Smooth muscle cell (in vitro differentiated cells): ENCODE data around the gene CORO1C. TPM values are rescaled to one million over a fixed set of nuclear protein-coding genes. Genes with fewer than 3 reads are reported as not detected.

ENCODE experiments used
- DNase-seq: peaks from one replicate; lab custom pipeline; 2025; ENCODE audit not compliant: unreplicated experiment; lab: John Stamatoyannopoulos, UW
- H2AFZ ChIP-seq: fragments of 200-600 bp; sonication (generic); 2 replicates; pipeline ENCODE4 v1.6.0; 2016; ENCODE audit warnings: antibody characterized with exemption, low read depth, mild to moderate bottlenecking
- H3F3A ChIP-seq: fragments of 200-600 bp; sonication (generic); 2 replicates; pipeline ENCODE4 v1.6.0; 2017; ENCODE audit warnings: antibody characterized with exemption, low read depth
- H3K27ac ChIP-seq: fragments of 200-600 bp; sonication (generic); 2 replicates; pipeline ENCODE4 v1.5.1; 2016; ENCODE audit warnings: low read depth, mild to moderate bottlenecking
- H3K27me3 ChIP-seq: fragments of 200-600 bp; sonication (generic); 2 replicates; pipeline ENCODE4 v1.6.1; 2016; ENCODE audit warnings: low read depth, mild to moderate bottlenecking
- H3K36me3 ChIP-seq: fragments of 200-600 bp; sonication (generic); 2 replicates; pipeline ENCODE4 v1.5.1; 2016; ENCODE audit warnings: low read depth
- H3K4me1 ChIP-seq: fragments of 200-600 bp; sonication (generic); 2 replicates; pipeline ENCODE4 v1.5.1; 2016; ENCODE audit warnings: low read depth
- H3K4me2 ChIP-seq: fragments of 200-600 bp; sonication (generic); 2 replicates; pipeline ENCODE4 v1.6.0; 2016; ENCODE audit warnings: mild to moderate bottlenecking
- H3K4me3 ChIP-seq: fragments of 200-600 bp; sonication (generic); 2 replicates; pipeline ENCODE4 v1.5.1; 2016; ENCODE audit warnings: mild to moderate bottlenecking
- H3K79me2 ChIP-seq: fragments of 200-600 bp; sonication (generic); 2 replicates; pipeline ENCODE4 v1.6.0; 2016; ENCODE audit warnings: low read depth, mild to moderate bottlenecking
- H3K9ac ChIP-seq: fragments of 200-600 bp; sonication (generic); 2 replicates; pipeline ENCODE4 v1.6.0; 2016; ENCODE audit warnings: low read depth
- H3K9me3 ChIP-seq: fragments of 200-600 bp; sonication (generic); replicated peaks from 2 replicates; pipeline ENCODE4 v1.5.1; 2016; ENCODE audit warnings: low read depth
- H4K20me1 ChIP-seq: fragments of 200-600 bp; sonication (generic); 2 replicates; pipeline ENCODE4 v1.6.0; 2016; ENCODE audit warnings: low read depth
- CTCF ChIP-seq: fragments of 200-600 bp; sonication (generic); IDR thresholded peaks from 2 replicates; pipeline ENCODE4 v1.5.1; 2017; ENCODE audit warnings: borderline replicate concordance, mild to moderate bottlenecking, antibody characterized with exemption; ENCODE audit not compliant: insufficient read depth, poor library complexity, severe bottlenecking
- WGBS: methylation state at CpG from one replicate; pipeline ENCODE4 v1.1.7; 2016; ENCODE audit warnings: low lambda C conversion rate; 5-methylcytosine and 5-hydroxymethylcytosine counted together
- microRNA-seq: library from miRNA; unstranded; fragments of <30 nt; microRNA quantifications from one replicate; pipeline ENCODE4, GENCODE V29; 2016; ENCODE audit warnings: borderline number of aligned reads
- polyA plus RNA-seq: library from polyadenylated mRNA; unstranded; fragments of >200 nt; fragmentation: Nextera tagmentation; extraction: Ambion mirVana; gene quantifications from 2 replicates; pipeline ENCODE4 v1.2.1, GENCODE V29; 2016
- small RNA-seq: library from RNA; depleted of rRNA; stranded (forward); fragments of <200 nt; gene quantifications from one replicate; pipeline ENCODE3, GENCODE V24; 2014
- total RNA-seq: library from RNA; depleted of rRNA; stranded (reverse); fragments of >200 nt; gene quantifications from 2 replicates; pipeline ENCODE4 v1.2.3, GENCODE V29; 2014

Gene CORO1C
- total and polyA plus RNA-seq, 2 experiments from 2014 or later = 96.7 to 136 TPM

DNA sequence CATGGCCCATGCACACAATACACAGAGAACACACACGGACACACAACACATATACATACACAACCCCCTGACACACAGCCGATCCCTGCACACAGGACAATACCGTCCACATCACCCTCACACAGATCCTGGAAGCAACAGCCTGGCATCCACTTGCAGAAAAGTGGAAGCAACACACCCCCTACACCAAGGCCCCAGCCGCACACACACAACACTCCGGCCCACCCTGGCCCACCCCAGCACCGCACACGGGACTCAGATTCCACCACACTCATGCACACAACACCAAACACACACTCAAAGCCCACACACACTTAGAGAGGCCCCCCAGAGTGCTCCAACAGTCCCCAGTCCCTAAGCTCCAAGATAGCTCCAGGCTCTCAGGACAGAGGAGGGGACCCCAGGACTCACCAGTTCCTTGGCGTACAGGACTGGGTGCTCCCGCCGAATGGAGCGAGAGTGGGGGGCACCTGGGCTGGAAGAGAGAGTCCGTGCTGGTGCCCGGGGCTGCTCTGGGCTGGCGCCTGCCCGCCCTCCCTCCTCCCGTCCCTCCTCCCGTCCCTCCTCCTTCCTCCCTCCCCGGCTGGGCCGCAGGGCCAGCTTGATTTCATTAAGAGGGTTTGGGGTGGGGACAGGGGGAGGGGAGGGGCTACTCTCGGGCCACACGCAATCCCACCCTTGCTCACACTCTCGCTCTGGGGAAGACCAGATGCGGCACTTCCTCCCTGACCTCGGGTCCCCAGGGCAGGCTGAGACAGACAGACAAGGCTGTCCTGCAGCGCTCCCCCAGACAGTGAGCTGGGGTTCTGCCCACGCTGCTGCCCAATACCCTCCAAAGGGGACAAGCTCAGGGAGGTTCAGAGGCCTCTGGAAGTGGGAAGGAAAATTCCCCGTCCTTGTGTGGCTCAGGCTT lies 133.5 kb downstream of the CORO1C start, which contains the start of gene TMEM119:
TMEM119 (minus strand) TSS at position 526 of the 913 bp plus-strand sequence. CDS start 5,701 bp downstream, outside the sequence.
- no peaks in the 10 kb centered on the region for H3K4me1 ChIP-seq
- no peak for TF ChIP-seq CTCF
- no peaks in the 10 kb centered on the region for H4K20me1 ChIP-seq
- peak within 1 kb of the TSS; percentile 61 for H3K4me3 ChIP-seq
- no peaks in the 10 kb centered on the region for H3K9me3 ChIP-seq
- peak within 1 kb of the TSS; percentile 31 for H3K27ac ChIP-seq
- H2AFZ ChIP-seq = no peak within 1 kb of the TSS
- WGBS = 56% methylated on average over 19 of the region's 27 CpGs
- H3K4me2 ChIP-seq = peak within 1 kb of the TSS; percentile 85
- no peaks in the 10 kb centered on the region for H3K36me3 ChIP-seq
- peaks cover 38% of the 10 kb centered on the region for H3K79me2 ChIP-seq
- DNase-seq = no peak
- no peak within 1 kb of the TSS for H3K9ac ChIP-seq
- no peaks in the 10 kb centered on the region for H3K27me3 ChIP-seq
- no peaks in the 10 kb centered on the region for H3F3A ChIP-seq

- peak overlapping the region; percentile 85 for H3K4me2 ChIP-seq
- H3K27me3 ChIP-seq = no peaks in the 10 kb centered on the region
- H3K36me3 ChIP-seq = no peaks in the 10 kb centered on the region
- no peak overlapping the region for H3K9ac ChIP-seq
- H3F3A ChIP-seq = no peaks in the 10 kb centered on the region
- H3K79me2 ChIP-seq = peaks cover 38% of the 10 kb centered on the region
- H3K4me1 ChIP-seq = no peaks in the 10 kb centered on the region
- peak overlapping the region; percentile 61 for H3K4me3 ChIP-seq
- no peaks in the 10 kb centered on the region for H4K20me1 ChIP-seq
- no peak overlapping the region for H3K27ac ChIP-seq
- no peaks in the 10 kb centered on the region for H3K9me3 ChIP-seq
- no peak for DNase-seq
- H2AFZ ChIP-seq = no peak overlapping the region
- WGBS = 71% methylated on average over 9 of the region's 10 CpGs
- no peak for TF ChIP-seq CTCF
These were observed 134.3 kb downstream of the CORO1C start for GRCh38 chr12:108596854-108597558.

DNA sequence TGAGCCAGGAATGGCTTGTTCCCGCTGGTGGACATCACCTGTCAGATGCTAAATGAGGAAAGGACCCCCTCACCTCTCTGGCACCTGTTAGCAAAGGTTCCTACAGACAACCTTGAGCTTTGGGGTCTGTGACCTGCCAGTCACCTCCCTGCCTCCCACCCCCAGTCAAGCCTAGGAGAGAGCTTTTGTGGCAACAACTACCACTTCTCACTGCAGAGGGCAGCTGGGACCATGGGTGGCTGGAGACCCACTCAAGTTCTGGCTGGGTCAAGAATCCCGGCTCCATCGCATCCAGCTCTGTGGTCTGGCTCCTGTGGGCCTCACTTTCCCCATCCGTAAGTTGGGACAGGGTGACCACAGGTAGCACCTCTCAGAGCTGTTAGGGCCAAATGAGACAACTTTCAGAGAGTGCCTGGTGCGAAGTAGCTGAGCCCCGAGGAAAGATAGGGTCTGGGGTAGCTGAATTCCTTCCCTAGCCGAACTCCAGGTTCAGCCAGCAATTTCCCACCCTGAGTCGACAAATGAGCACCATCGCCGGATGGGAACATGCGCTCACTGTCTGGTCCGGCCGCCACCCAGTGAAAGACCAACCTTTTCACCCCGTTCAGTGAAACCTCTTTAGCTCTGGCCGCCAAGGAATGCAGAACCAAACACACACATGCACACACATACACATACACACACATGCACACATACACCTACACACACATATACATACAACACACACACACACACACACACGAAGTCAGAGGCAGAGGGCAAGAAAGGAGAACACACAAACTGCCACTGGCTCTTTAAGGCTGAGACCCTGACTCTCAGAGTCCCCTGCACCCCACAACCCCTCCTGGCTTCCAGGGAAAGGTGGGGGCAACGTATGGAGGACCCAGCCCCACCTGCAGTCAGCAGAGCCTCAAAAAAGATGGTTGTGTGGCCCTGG lies 135.3 kb downstream of the CORO1C start:
- Histone ChIP-seq H3K4me1 (no peaks in the 10 kb centered on the region), H2AFZ (no peak overlapping the region), H3K27ac (no peak overlapping the region), H3K9me3 (no peaks in the 10 kb centered on the region), H3K4me3 (peak overlapping the region; percentile 61), H3K9ac (no peak overlapping the region), H4K20me1 (no peaks in the 10 kb centered on the region), H3K36me3 (no peaks in the 10 kb centered on the region), H3K27me3 (no peaks in the 10 kb centered on the region), H3K4me2 (peak overlapping the region; percentile 85), H3K79me2 (peaks cover 38% of the 10 kb centered on the region), H3F3A (no peaks in the 10 kb centered on the region)
- no peak for DNase-seq
- 90% methylated on average over 16 of the region's 17 CpGs for WGBS
- no peak for TF ChIP-seq CTCF

Small RNAs within 50 kb of the gene (microRNA-seq; reads per million reads assigned to microRNA genes)
- not detected for gene MIR4496

Small RNAs within 50 kb of the gene (small RNA-seq; reads per million reads assigned to genes)
- gene AC087893.2 (not detected), gene RF00019 (not detected), gene RF00561 (not detected), gene RNU7-169P (0.13 reads per million)

Other genes starting within 250 kb of the CORO1C start
- gene FICD, start 216.2 kb downstream of the CORO1C start, total RNA-seq = 6.8 and 7.3 TPM in 2 replicates
- gene FICD, start 216.2 kb downstream of the CORO1C start, polyA plus RNA-seq = 5.1 and 7.5 TPM in 2 replicates
- 64.3 and 94.5 TPM in 2 replicates for gene SART3, start 170.3 kb downstream of the CORO1C start, total RNA-seq
- gene SART3, start 170.3 kb downstream of the CORO1C start, polyA plus RNA-seq = 22.7 and 27.2 TPM in 2 replicates
- 134 and 138 TPM in 2 replicates for gene ISCU, start 168.9 kb downstream of the CORO1C start, total RNA-seq
- gene ISCU, start 168.9 kb downstream of the CORO1C start, polyA plus RNA-seq = 140 and 154 TPM in 2 replicates
- 40.9 and 41.9 TPM in 2 replicates for gene TMEM119, start 133.4 kb downstream of the CORO1C start, total RNA-seq
- gene TMEM119, start 133.4 kb downstream of the CORO1C start, polyA plus RNA-seq = 67.2 and 103 TPM in 2 replicates
- gene SELPLG, start 97.6 kb downstream of the CORO1C start, total RNA-seq = 1.3 and 2.0 TPM in 2 replicates
- 0.09 and 1.6 TPM in 2 replicates for gene SELPLG, start 97.6 kb downstream of the CORO1C start, polyA plus RNA-seq
- 15.2 and 17.2 TPM in 2 replicates for gene SSH1, start 126.1 kb upstream of the CORO1C start, total RNA-seq
- 22.0 and 24.7 TPM in 2 replicates for gene SSH1, start 126.1 kb upstream of the CORO1C start, polyA plus RNA-seq
- gene DAO, start 148.6 kb upstream of the CORO1C start, total RNA-seq = not detected in 2 replicates
- not detected in 2 replicates for gene DAO, start 148.6 kb upstream of the CORO1C start, polyA plus RNA-seq